GM21529 (cell line): ENCODE data around the gene KRT4.

Experiments
- ATAC-seq: cut with Tn5 transposase; IDR thresholded peaks from one replicate; pipeline ENCODE4 v1.9.1; 2021; ENCODE audit not compliant: unreplicated experiment

KRT4 gene

GRCh38 chr12:52794479-52795331, 19.2 kb downstream of the KRT4 start:
- ATAC-seq: no peak

GRCh38 chr12:52792185-52793029, 21.5 kb downstream of the KRT4 start:
- no peak for ATAC-seq

- no peak for ATAC-seq
Measured at GRCh38 chr12:52791271-52792184, 22.4 kb downstream of the KRT4 start.

- ATAC-seq: no peak
Measured at GRCh38 chr12:52790427-52791270, 23.3 kb downstream of the KRT4 start.

- no peak for ATAC-seq
Measured at GRCh38 chr12:52789637-52790426, 24.1 kb downstream of the KRT4 start.

- ATAC-seq: no peak
Measured at GRCh38 chr12:52788876-52789636, 24.9 kb downstream of the KRT4 start.

GRCh38 chr12:52788192-52788875, 25.6 kb downstream of the KRT4 start:
- ATAC-seq: no peak

GRCh38 chr12:52787324-52788191, 26.4 kb downstream of the KRT4 start:
- ATAC-seq: no peak

- ATAC-seq: no peak
Measured at GRCh38 chr12:52784909-52785308, 29.0 kb downstream of the KRT4 start.

GRCh38 chr12:52783563-52784316, 30.2 kb downstream of the KRT4 start:
- no peak for ATAC-seq

- ATAC-seq: no peak
Measured at GRCh38 chr12:52782502-52782901, 31.4 kb downstream of the KRT4 start.

GRCh38 chr12:52781399-52782082, 32.4 kb downstream of the KRT4 start:
- ATAC-seq: no peak

GRCh38 chr12:52779914-52780313, 34.0 kb downstream of the KRT4 start:
- ATAC-seq: no peak

- ATAC-seq: no peak
Measured at GRCh38 chr12:52778833-52779232, 35.1 kb downstream of the KRT4 start.

GRCh38 chr12:52777566-52777965, 36.4 kb downstream of the KRT4 start:
- no peak for ATAC-seq

- no peak for ATAC-seq
Measured at GRCh38 chr12:52776913-52777395, 37.0 kb downstream of the KRT4 start, which contains the start of gene KRT76. Gene KRT76, minus strand, starts transcription at chr12:52777345. Its CDS starts 54 bp downstream, at chr12:52777291.
